ENCODE results near the gene HOXD3. TPM values are rescaled to one million over a fixed set of nuclear protein-coding genes. Genes with fewer than 3 reads are reported as not detected.

Gene HOXD3
- total and polyA plus RNA-seq, 7 experiments from 2014 or later: not detected

DNA sequence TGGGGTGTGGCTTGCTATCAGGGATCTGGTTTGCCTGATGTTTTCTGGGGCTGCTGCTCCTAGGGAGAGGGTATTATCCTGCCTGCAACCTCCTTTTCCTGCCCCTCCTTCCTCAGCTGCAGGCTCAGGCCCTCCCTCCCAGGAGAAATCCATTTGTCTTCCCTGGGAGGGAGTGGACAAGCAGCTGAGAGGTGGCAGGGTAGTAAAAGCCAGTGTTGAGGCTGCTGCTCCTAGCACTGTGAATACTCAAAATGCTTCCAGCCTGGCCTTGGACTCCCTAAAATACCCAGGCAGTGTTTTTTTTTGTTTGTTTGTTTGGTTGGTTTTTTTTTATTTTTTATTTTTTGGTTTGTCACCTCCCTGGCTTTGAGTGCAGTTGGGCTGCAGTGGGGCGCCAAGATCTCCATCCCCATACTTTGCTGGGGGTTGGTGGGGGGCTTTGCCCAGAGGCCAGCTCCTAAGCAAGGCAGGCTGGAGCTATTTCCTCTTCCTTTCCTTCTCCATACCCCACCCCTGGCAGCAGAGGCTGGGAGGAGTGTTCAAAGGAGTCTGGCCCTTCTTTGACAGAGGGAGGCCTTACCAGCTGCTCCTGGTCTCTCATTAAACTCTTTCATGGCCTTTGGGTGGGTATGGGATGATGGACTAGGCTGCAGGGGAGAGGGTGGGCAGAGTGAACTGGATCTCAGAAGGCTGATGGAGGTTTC is 13.6 kb downstream of the HOXD3 start:
- intact Hi-C loops (cut with micrococcal nuclease): no loop called here
- no peak for DNase-seq

GRCh38 chr2:176171351-176172006 is 14.4 kb downstream of the HOXD3 start:
- Mint-ChIP-seq H3K4me1 (peaks cover 0 to 32% (median 15%) of the 10 kb centered on the region in 7 donors), H3K4me3 (peak overlapping the region in 1 of 10 donors; percentile 41), H3K27me3 (peaks cover 82 to 97% (median 87%) of the 10 kb centered on the region in 5 donors), H3K36me3 (peaks cover 0 to 1% (median 0%) of the 10 kb centered on the region in 5 donors), H3K27ac (no peak overlapping the region), H3K9me3 (peaks cover 0 to 28% (median 4%) of the 10 kb centered on the region in 11 donors)
- CTCF ChIA-PET: no interaction called here
- ATAC-seq: no peak
- H3K9me3 ChIP-seq (ENCODE audit: control insufficient read depth in 2 of 3, low read length in 3 of 3): no peaks in the 10 kb centered on the region
- no peak overlapping the region for H3K27ac ChIP-seq (ENCODE audit: low read depth, low read length)
- no peak overlapping the region for H3K4me3 ChIP-seq (ENCODE audit: low read length)
- no peak for DNase-seq
- POLR2A ChIA-PET: no interaction called here
- no peaks in the 10 kb centered on the region for H3K36me3 ChIP-seq (ENCODE audit: control insufficient read depth in 2 of 3, insufficient read depth in 3 of 3, low read length in 3 of 3)
- no peaks in the 10 kb centered on the region for H3K4me1 ChIP-seq (ENCODE audit: control insufficient read depth in 2 of 2, insufficient read depth in 2 of 2, low read length in 2 of 2)
- peaks cover 17 to 53% of the 10 kb centered on the region in 2 donors for H3K27me3 ChIP-seq (ENCODE audit: control insufficient read depth in 2 of 2, insufficient read depth in 2 of 2, low read length in 2 of 2)
- intact Hi-C loops (cut with micrococcal nuclease): loop anchor here in 1 of 2 donors (2.0 kb wide), 1 partner anchor 15 kb away; no protein-coding TSS in a partner anchor

More for the DNA sequence above, 13.6 kb downstream of the HOXD3 start:
- Histone ChIP-seq H3K27me3 (ENCODE audit: control insufficient read depth in 2 of 2, insufficient read depth in 2 of 2, low read length in 2 of 2) (peaks cover 12 to 50% of the 10 kb centered on the region in 2 donors), H3K4me3 (ENCODE audit: low read length) (no peak overlapping the region), H3K9me3 (ENCODE audit: control insufficient read depth in 2 of 3, low read length in 3 of 3) (no peaks in the 10 kb centered on the region), H3K4me1 (ENCODE audit: control insufficient read depth in 2 of 2, insufficient read depth in 2 of 2, low read length in 2 of 2) (no peaks in the 10 kb centered on the region), H3K36me3 (ENCODE audit: control insufficient read depth in 2 of 3, insufficient read depth in 3 of 3, low read length in 3 of 3) (no peaks in the 10 kb centered on the region), H3K27ac (ENCODE audit: low read depth, low read length) (no peak overlapping the region)
- ATAC-seq: no peak
- H3K9me3 Mint-ChIP-seq: peaks cover 0 to 28% (median 4%) of the 10 kb centered on the region in 11 donors
- peaks cover 0 to 32% (median 15%) of the 10 kb centered on the region in 7 donors for H3K4me1 Mint-ChIP-seq
- peak overlapping the region in 1 of 9 donors; percentile 75 for H3K27ac Mint-ChIP-seq
- no peaks in the 10 kb centered on the region for H3K36me3 Mint-ChIP-seq
- no peak overlapping the region for H3K4me3 Mint-ChIP-seq
- ChIA-PET POLR2A (no interaction called here), CTCF (interaction anchor here (0.6 kb wide), 1 partner anchor 51 kb away, joined by 4 read pairs; no protein-coding TSS in a partner anchor)
- peaks cover 82 to 97% (median 87%) of the 10 kb centered on the region in 5 donors for H3K27me3 Mint-ChIP-seq

DNA sequence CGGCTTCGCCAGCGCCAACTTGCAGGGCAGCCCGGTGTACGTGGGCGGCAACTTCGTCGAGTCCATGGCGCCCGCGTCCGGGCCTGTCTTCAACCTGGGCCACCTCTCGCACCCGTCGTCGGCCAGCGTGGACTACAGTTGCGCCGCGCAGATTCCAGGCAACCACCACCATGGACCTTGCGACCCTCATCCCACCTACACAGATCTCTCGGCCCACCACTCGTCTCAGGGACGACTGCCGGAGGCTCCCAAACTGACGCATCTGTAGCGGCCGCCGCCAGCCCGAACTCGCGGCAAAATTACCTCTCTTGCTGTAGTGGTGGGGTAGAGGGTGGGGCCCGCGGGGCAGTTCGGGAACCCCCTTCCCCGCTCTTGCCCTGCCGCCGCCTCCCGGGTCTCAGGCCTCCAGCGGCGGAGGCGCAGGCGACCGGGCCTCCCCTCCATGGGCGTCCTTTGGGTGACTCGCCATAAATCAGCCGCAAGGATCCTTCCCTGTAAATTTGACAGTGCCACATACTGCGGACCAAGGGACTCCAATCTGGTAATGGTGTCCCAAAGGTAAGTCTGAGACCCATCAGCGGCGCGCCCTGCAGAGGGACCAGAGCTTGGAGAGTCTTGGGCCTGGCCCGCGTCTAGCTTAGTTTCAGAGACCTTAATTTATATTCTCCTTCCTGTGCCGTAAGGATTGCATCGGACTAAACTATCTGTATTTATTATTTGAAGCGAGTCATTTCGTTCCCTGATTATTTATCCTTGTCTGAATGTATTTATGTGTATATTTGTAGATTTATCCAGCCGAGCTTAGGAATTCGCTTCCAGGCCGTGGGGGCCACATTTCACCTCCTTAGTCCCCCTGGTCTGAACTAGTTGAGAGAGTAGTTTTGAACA is 15.1 kb downstream of the HOXD3 start:
- Mint-ChIP-seq H3K27me3 (peaks cover 82 to 97% (median 87%) of the 10 kb centered on the region in 5 donors), H3K36me3 (peaks cover 0 to 4% (median 0%) of the 10 kb centered on the region in 5 donors), H3K27ac (peak overlapping the region in 1 of 9 donors; percentile 46), H3K4me1 (peaks cover 0 to 34% (median 17%) of the 10 kb centered on the region in 7 donors), H3K9me3 (peaks cover 0 to 23% (median 4%) of the 10 kb centered on the region in 11 donors), H3K4me3 (peak overlapping the region in 6 of 10 donors; percentile 18 to 69 (median 28))
- Histone ChIP-seq H3K27ac (ENCODE audit: low read depth, low read length) (no peak overlapping the region), H3K27me3 (ENCODE audit: control insufficient read depth in 2 of 2, insufficient read depth in 2 of 2, low read length in 2 of 2) (peaks cover 17 to 52% of the 10 kb centered on the region in 2 donors), H3K4me1 (ENCODE audit: control insufficient read depth in 2 of 2, insufficient read depth in 2 of 2, low read length in 2 of 2) (no peaks in the 10 kb centered on the region), H3K9me3 (ENCODE audit: control insufficient read depth in 2 of 3, low read length in 3 of 3) (no peaks in the 10 kb centered on the region), H3K4me3 (ENCODE audit: low read length) (no peak overlapping the region), H3K36me3 (ENCODE audit: control insufficient read depth in 2 of 3, insufficient read depth in 3 of 3, low read length in 3 of 3) (no peaks in the 10 kb centered on the region)
- DNase-seq (no peak), ATAC-seq (no peak)
- ChIA-PET POLR2A (no interaction called here), CTCF (no interaction called here)
- intact Hi-C loops (cut with micrococcal nuclease): loop anchor here in 1 of 2 donors (2.0 kb wide), 1 partner anchor 15 kb away; no protein-coding TSS in a partner anchor

DNA sequence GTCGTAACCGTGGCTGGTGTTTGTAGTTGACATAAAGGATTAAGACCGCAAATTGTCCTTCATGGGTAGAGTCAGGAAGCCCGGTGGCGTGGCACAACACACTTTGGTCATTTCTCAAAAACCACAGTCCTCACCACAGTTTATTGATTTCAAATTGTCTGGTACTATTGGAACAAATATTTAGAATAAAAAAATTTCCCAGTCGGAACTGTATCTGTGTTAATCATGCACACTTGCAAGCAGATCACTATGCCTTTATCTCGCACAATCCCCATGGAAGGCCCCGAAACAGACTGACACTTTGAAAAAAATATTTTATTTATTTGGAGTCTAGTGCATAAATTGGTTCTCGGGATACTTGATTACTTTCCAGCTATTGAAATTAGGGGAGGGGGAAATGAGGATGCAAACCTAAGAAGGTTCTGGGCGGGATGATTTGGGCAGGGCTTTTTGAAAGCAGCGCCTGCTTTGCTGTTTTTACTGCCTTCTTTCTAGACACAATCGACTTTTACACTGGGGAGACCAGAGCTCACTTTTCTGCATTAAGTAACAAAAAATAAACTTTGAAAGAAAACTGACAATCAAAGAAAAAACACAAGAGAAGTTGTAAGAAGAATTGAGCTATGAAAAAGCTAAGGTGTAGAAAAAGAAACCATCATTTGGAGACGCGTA is 15.9 kb downstream of the HOXD3 start:
- ATAC-seq (no peak), DNase-seq (no peak)
- ChIA-PET POLR2A (no interaction called here), CTCF (no interaction called here)
- Histone ChIP-seq H3K4me3 (ENCODE audit: low read length) (no peak overlapping the region), H3K9me3 (ENCODE audit: control insufficient read depth in 2 of 3, low read length in 3 of 3) (no peaks in the 10 kb centered on the region), H3K4me1 (ENCODE audit: control insufficient read depth in 2 of 2, insufficient read depth in 2 of 2, low read length in 2 of 2) (no peaks in the 10 kb centered on the region), H3K36me3 (ENCODE audit: control insufficient read depth in 2 of 3, insufficient read depth in 3 of 3, low read length in 3 of 3) (no peaks in the 10 kb centered on the region), H3K27ac (ENCODE audit: low read depth, low read length) (no peak overlapping the region), H3K27me3 (ENCODE audit: control insufficient read depth in 2 of 2, insufficient read depth in 2 of 2, low read length in 2 of 2) (peaks cover 17 to 58% of the 10 kb centered on the region in 2 donors)
- Mint-ChIP-seq H3K9me3 (peaks cover 0 to 16% (median 4%) of the 10 kb centered on the region in 11 donors), H3K36me3 (peaks cover 0 to 4% (median 0%) of the 10 kb centered on the region in 5 donors), H3K4me1 (peaks cover 0 to 39% (median 20%) of the 10 kb centered on the region in 7 donors), H3K27me3 (peaks cover 82 to 97% (median 84%) of the 10 kb centered on the region in 5 donors), H3K4me3 (peak overlapping the region in 4 of 10 donors; percentile 17 to 28 (median 21)), H3K27ac (no peak overlapping the region)
- intact Hi-C loops (cut with micrococcal nuclease): loop anchor here in 1 of 2 donors (2.0 kb wide), 1 partner anchor 14 kb away; no protein-coding TSS in a partner anchor

- Mint-ChIP-seq H3K9me3 (peaks cover 0 to 16% (median 4%) of the 10 kb centered on the region in 11 donors), H3K36me3 (peaks cover 0 to 4% (median 0%) of the 10 kb centered on the region in 5 donors), H3K27me3 (peaks cover 80 to 94% (median 84%) of the 10 kb centered on the region in 5 donors), H3K27ac (no peak overlapping the region), H3K4me3 (peak overlapping the region in 2 of 10 donors; percentile 28 to 39), H3K4me1 (peaks cover 0 to 39% (median 20%) of the 10 kb centered on the region in 7 donors)
- Histone ChIP-seq H3K36me3 (ENCODE audit: control insufficient read depth in 2 of 3, insufficient read depth in 3 of 3, low read length in 3 of 3) (no peaks in the 10 kb centered on the region), H3K9me3 (ENCODE audit: control insufficient read depth in 2 of 3, low read length in 3 of 3) (no peaks in the 10 kb centered on the region), H3K4me3 (ENCODE audit: low read length) (no peak overlapping the region), H3K4me1 (ENCODE audit: control insufficient read depth in 2 of 2, insufficient read depth in 2 of 2, low read length in 2 of 2) (no peaks in the 10 kb centered on the region), H3K27me3 (ENCODE audit: control insufficient read depth in 2 of 2, insufficient read depth in 2 of 2, low read length in 2 of 2) (peaks cover 17 to 58% of the 10 kb centered on the region in 2 donors), H3K27ac (ENCODE audit: low read depth, low read length) (no peak overlapping the region)
- no peak for DNase-seq
- intact Hi-C loops (cut with micrococcal nuclease): loop anchor here in 1 of 2 donors (2.0 kb wide), 1 partner anchor 13 kb away; no protein-coding TSS in a partner anchor
- CTCF ChIA-PET: no interaction called here
- POLR2A ChIA-PET: no interaction called here
- ATAC-seq: no peak
Observed at GRCh38 chr2:176173567-176174381, 16.7 kb downstream of the HOXD3 start.
